Hepatocyte (in vitro differentiated cells): ENCODE data around the gene TAP1.

Experiments
- CTCF ChIP-seq: fragments of 200-600 bp; sonication (generic); IDR thresholded peaks from 2 replicates; pipeline ENCODE4 v1.5.1; 2016; ENCODE audit warnings: antibody characterized with exemption, mild to moderate bottlenecking; ENCODE audit not compliant: poor library complexity
- EZH2 ChIP-seq: fragments of 200-600 bp; sonication (generic); IDR thresholded peaks from 2 replicates; pipeline ENCODE4 v1.6.1; 2016; ENCODE audit warnings: antibody characterized with exemption, mild to moderate bottlenecking, borderline replicate concordance
- EZH2phosphoT487 ChIP-seq: fragments of 200-600 bp; sonication (generic); IDR thresholded peaks from one replicate; pipeline ENCODE4 v1.6.1; 2018; ENCODE audit warnings: antibody characterized with exemption, mild to moderate bottlenecking, low read depth, moderate library complexity; ENCODE audit not compliant: unreplicated experiment, severe bottlenecking

GRCh38 chr6:32895006-32895345 lies 41.5 kb upstream of the TAP1 start:
- TF ChIP-seq EZH2 (no peak), EZH2phosphoT487 (no peak), CTCF (peak; percentile 1)
